Activated naive CD8-positive, alpha-beta T cell treated with anti-CD3 and anti-CD28 coated beads, Interleukin-2, amount 50 U/mL, for 24 hours (primary cell): ENCODE measurements around the gene BTBD16.

ENCODE experiments used
- ATAC-seq: fragments of 150-1000 bp; cut with Tn5 transposase; one replicate; pipeline ENCODE4 v1.10.0; 2021
- DNase-seq: peaks from one replicate; pipeline ENCODE4 v3.0.0; 2021
- H3K27ac Mint-ChIP-seq: one replicate; pipeline ENCODE4 v1.8.0; 2021; ENCODE audit warnings: mild to moderate bottlenecking, mixed read lengths
- H3K27me3 Mint-ChIP-seq: one replicate; pipeline ENCODE4 v1.8.0; 2021; ENCODE audit warnings: mixed read lengths
- H3K36me3 Mint-ChIP-seq: one replicate; pipeline ENCODE4 v1.8.0; 2021; ENCODE audit warnings: low read depth, mixed read lengths
- H3K4me1 Mint-ChIP-seq: one replicate; pipeline ENCODE4 v1.8.0; 2021; ENCODE audit warnings: mixed read lengths
- H3K4me3 Mint-ChIP-seq: one replicate; pipeline ENCODE4 v1.8.0; 2021; ENCODE audit warnings: mild to moderate bottlenecking, moderate library complexity, mixed read lengths
- H3K9me3 Mint-ChIP-seq: one replicate; pipeline ENCODE4 v1.8.0; 2021; ENCODE audit warnings: mixed read lengths

BTBD16 gene

GRCh38 chr10:122255509-122256301, 15.4 kb upstream of the BTBD16 start:
- ATAC-seq (no peak), DNase-seq (no peak)
- Mint-ChIP-seq H3K36me3 (no peaks in the 10 kb centered on the region), H3K27me3 (peaks cover 15% of the 10 kb centered on the region), H3K4me1 (no peaks in the 10 kb centered on the region), H3K4me3 (no peak overlapping the region), H3K9me3 (no peaks in the 10 kb centered on the region), H3K27ac (no peak overlapping the region)

GRCh38 chr10:122257041-122257440, 14.1 kb upstream of the BTBD16 start:
- no peaks in the 10 kb centered on the region for H3K4me1 Mint-ChIP-seq
- no peak for ATAC-seq
- peaks cover 6% of the 10 kb centered on the region for H3K9me3 Mint-ChIP-seq
- no peak for DNase-seq
- H3K27me3 Mint-ChIP-seq, result peaks cover 17% of the 10 kb centered on the region
- no peak overlapping the region for H3K27ac Mint-ChIP-seq
- H3K36me3 Mint-ChIP-seq, result peaks cover 2% of the 10 kb centered on the region
- no peak overlapping the region for H3K4me3 Mint-ChIP-seq

GRCh38 chr10:122258136-122259074, 12.7 kb upstream of the BTBD16 start:
- H3K27ac Mint-ChIP-seq, result no peak overlapping the region
- H3K4me3 Mint-ChIP-seq, result no peak overlapping the region
- peaks cover 21% of the 10 kb centered on the region for H3K27me3 Mint-ChIP-seq
- DNase-seq (no peak), ATAC-seq (peak; percentile 33)
- H3K9me3 Mint-ChIP-seq, result peaks cover 13% of the 10 kb centered on the region
- peaks cover 2% of the 10 kb centered on the region for H3K36me3 Mint-ChIP-seq
- H3K4me1 Mint-ChIP-seq, result no peaks in the 10 kb centered on the region

GRCh38 chr10:122259075-122259466, 12.0 kb upstream of the BTBD16 start:
- DNase-seq (no peak), ATAC-seq (no peak)
- H3K4me3 Mint-ChIP-seq, result no peak overlapping the region
- peaks cover 21% of the 10 kb centered on the region for H3K27me3 Mint-ChIP-seq
- peaks cover 15% of the 10 kb centered on the region for H3K9me3 Mint-ChIP-seq
- peaks cover 2% of the 10 kb centered on the region for H3K36me3 Mint-ChIP-seq
- no peak overlapping the region for H3K27ac Mint-ChIP-seq
- no peaks in the 10 kb centered on the region for H3K4me1 Mint-ChIP-seq

GRCh38 chr10:122261584-122261983, 9.5 kb upstream of the BTBD16 start:
- DNase-seq (no peak), ATAC-seq (no peak)
- no peak overlapping the region for H3K27ac Mint-ChIP-seq
- no peaks in the 10 kb centered on the region for H3K4me1 Mint-ChIP-seq
- peaks cover 32% of the 10 kb centered on the region for H3K27me3 Mint-ChIP-seq
- H3K4me3 Mint-ChIP-seq, result no peak overlapping the region
- peaks cover 15% of the 10 kb centered on the region for H3K9me3 Mint-ChIP-seq
- H3K36me3 Mint-ChIP-seq, result peaks cover 2% of the 10 kb centered on the region

- no peak overlapping the region for H3K27ac Mint-ChIP-seq
- peaks cover 32% of the 10 kb centered on the region for H3K27me3 Mint-ChIP-seq
- peaks cover 15% of the 10 kb centered on the region for H3K9me3 Mint-ChIP-seq
- no peak for DNase-seq
- H3K36me3 Mint-ChIP-seq, result peaks cover 2% of the 10 kb centered on the region
- ATAC-seq, result no peak
- H3K4me3 Mint-ChIP-seq, result no peak overlapping the region
- no peaks in the 10 kb centered on the region for H3K4me1 Mint-ChIP-seq
Observed at GRCh38 chr10:122263971-122264370, 7.1 kb upstream of the BTBD16 start.

GRCh38 chr10:122264436-122264835, 6.7 kb upstream of the BTBD16 start:
- H3K27me3 Mint-ChIP-seq, result peaks cover 32% of the 10 kb centered on the region
- H3K4me3 Mint-ChIP-seq, result no peak overlapping the region
- H3K4me1 Mint-ChIP-seq, result no peaks in the 10 kb centered on the region
- DNase-seq, result no peak
- ATAC-seq, result no peak
- no peak overlapping the region for H3K27ac Mint-ChIP-seq
- H3K36me3 Mint-ChIP-seq, result peaks cover 2% of the 10 kb centered on the region
- H3K9me3 Mint-ChIP-seq, result peaks cover 15% of the 10 kb centered on the region

- H3K36me3 Mint-ChIP-seq, result peaks cover 2% of the 10 kb centered on the region
- peaks cover 32% of the 10 kb centered on the region for H3K27me3 Mint-ChIP-seq
- H3K4me3 Mint-ChIP-seq, result no peak overlapping the region
- H3K27ac Mint-ChIP-seq, result no peak overlapping the region
- H3K9me3 Mint-ChIP-seq, result peaks cover 15% of the 10 kb centered on the region
- ATAC-seq (no peak), DNase-seq (no peak)
- H3K4me1 Mint-ChIP-seq, result no peaks in the 10 kb centered on the region
Observed at GRCh38 chr10:122264931-122265330, 6.2 kb upstream of the BTBD16 start.

GRCh38 chr10:122265896-122266295, 5.2 kb upstream of the BTBD16 start:
- Mint-ChIP-seq H3K4me1 (no peaks in the 10 kb centered on the region), H3K27me3 (peaks cover 26% of the 10 kb centered on the region), H3K4me3 (no peak overlapping the region), H3K36me3 (peaks cover 2% of the 10 kb centered on the region), H3K27ac (no peak overlapping the region), H3K9me3 (peaks cover 15% of the 10 kb centered on the region)
- no peak for DNase-seq
- ATAC-seq, result no peak

- Mint-ChIP-seq H3K4me1 (no peaks in the 10 kb centered on the region), H3K4me3 (no peak overlapping the region), H3K27me3 (peaks cover 25% of the 10 kb centered on the region), H3K9me3 (peaks cover 6% of the 10 kb centered on the region), H3K27ac (no peak overlapping the region), H3K36me3 (no peaks in the 10 kb centered on the region)
- ATAC-seq (peak; percentile 80), DNase-seq (peak; percentile 57)
Observed at GRCh38 chr10:122267849-122268737, 3.0 kb upstream of the BTBD16 start.

- ATAC-seq (no peak), DNase-seq (no peak)
- Mint-ChIP-seq H3K27me3 (peaks cover 21% of the 10 kb centered on the region), H3K9me3 (no peaks in the 10 kb centered on the region), H3K4me3 (no peak overlapping the region), H3K27ac (no peak overlapping the region), H3K4me1 (no peaks in the 10 kb centered on the region), H3K36me3 (no peaks in the 10 kb centered on the region)
Observed at GRCh38 chr10:122269059-122269687, 1.9 kb upstream of the BTBD16 start.

GRCh38 chr10:122273966-122274545, 3.0 kb downstream of the BTBD16 start:
- DNase-seq (no peak), ATAC-seq (no peak)
- Mint-ChIP-seq H3K27ac (no peak overlapping the region), H3K4me3 (no peak overlapping the region), H3K27me3 (peaks cover 6% of the 10 kb centered on the region), H3K36me3 (no peaks in the 10 kb centered on the region), H3K9me3 (no peaks in the 10 kb centered on the region), H3K4me1 (no peaks in the 10 kb centered on the region)

GRCh38 chr10:122276611-122277208, 5.6 kb downstream of the BTBD16 start:
- H3K36me3 Mint-ChIP-seq, result no peaks in the 10 kb centered on the region
- H3K27me3 Mint-ChIP-seq, result peaks cover 7% of the 10 kb centered on the region
- H3K9me3 Mint-ChIP-seq, result no peaks in the 10 kb centered on the region
- DNase-seq (no peak), ATAC-seq (no peak)
- no peak overlapping the region for H3K27ac Mint-ChIP-seq
- H3K4me3 Mint-ChIP-seq, result no peak overlapping the region
- H3K4me1 Mint-ChIP-seq, result no peaks in the 10 kb centered on the region
